Subcutaneous abdominal adipose tissue (tissue), 5 donors: ENCODE data around the gene AP2A1.

Source experiments
- H3K27ac ChIP-seq: one replicate; pipeline ENCODE4 v1.7.0; 2013; ENCODE audit warnings: low read depth, mild to moderate bottlenecking, inconsistent platforms, low read length, moderate library complexity
- H3K27me3 ChIP-seq, 5 donors: one replicate each; pipeline ENCODE4 v1.7.0; 2013; ENCODE audit warnings: low read length in 5 of 5, inconsistent platforms in 1 of 5; ENCODE audit not compliant: control insufficient read depth in 5 of 5, insufficient read depth in 4 of 5
- H3K36me3 ChIP-seq, 5 donors: one replicate each; pipeline ENCODE4 v1.7.0; 2013; ENCODE audit warnings: low read length in 5 of 5; ENCODE audit not compliant: control insufficient read depth in 5 of 5, insufficient read depth in 5 of 5
- H3K4me1 ChIP-seq, 5 donors: one replicate each; pipeline ENCODE4 v1.7.0; 2013; ENCODE audit warnings: low read length in 5 of 5, mild to moderate bottlenecking in 3 of 5, moderate library complexity in 1 of 5; ENCODE audit not compliant: control insufficient read depth in 5 of 5, insufficient read depth in 5 of 5
- H3K4me3 ChIP-seq, 5 donors: one replicate each; pipeline ENCODE4 v1.7.0; 2013; ENCODE audit warnings: low read length in 5 of 5, low read depth in 1 of 5
- H3K9ac ChIP-seq, 5 donors: one replicate each; pipeline ENCODE4 v1.7.0; 2013; ENCODE audit warnings: low read length in 5 of 5, mild to moderate bottlenecking in 4 of 5, moderate library complexity in 3 of 5
- H3K9me3 ChIP-seq, 5 donors: one replicate each; pipeline ENCODE4 v1.7.0; 2013; ENCODE audit warnings: low read length in 5 of 5; ENCODE audit not compliant: control insufficient read depth in 5 of 5
- donor health status: healthy.
- donor health status: healthy.
- donor health status: healthy.
- donor health status: healthy.
- donor health status: healthy.

The AP2A1 gene

DNA sequence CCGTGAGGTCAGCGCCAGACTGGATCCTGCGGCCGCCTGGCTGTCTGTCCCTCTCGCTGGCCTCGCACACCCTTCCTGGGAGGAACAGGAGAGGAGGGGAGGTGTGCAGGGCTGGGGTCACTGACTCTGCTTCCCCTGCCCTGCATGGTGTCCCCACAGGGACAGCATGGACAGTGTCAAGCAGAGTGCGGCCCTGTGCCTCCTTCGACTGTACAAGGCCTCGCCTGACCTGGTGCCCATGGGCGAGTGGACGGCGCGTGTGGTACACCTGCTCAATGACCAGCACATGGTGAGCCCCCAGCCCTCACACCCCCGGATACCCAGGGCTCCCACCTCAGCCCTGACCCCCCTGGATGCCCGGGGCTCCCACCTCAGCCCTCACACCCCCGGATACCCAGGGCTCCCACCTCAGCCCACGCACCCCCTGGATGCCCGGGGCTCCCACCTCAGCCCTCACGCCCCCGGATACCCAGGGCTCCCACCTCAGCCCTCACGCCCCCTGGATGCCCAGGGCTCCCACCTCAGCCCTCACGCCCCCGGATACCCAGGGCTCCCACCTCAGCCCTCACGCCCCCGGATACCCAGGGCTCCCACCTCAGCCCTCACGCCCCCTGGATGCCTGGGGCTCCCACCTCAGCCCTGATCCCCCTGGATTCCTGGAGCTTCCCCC, 25.1 kb downstream of the AP2A1 start:
- Histone ChIP-seq H3K9me3 (no peaks in the 10 kb centered on the region), H3K4me1 (peaks cover 0 to 5% (median 5%) of the 10 kb centered on the region in 5 donors)

DNA sequence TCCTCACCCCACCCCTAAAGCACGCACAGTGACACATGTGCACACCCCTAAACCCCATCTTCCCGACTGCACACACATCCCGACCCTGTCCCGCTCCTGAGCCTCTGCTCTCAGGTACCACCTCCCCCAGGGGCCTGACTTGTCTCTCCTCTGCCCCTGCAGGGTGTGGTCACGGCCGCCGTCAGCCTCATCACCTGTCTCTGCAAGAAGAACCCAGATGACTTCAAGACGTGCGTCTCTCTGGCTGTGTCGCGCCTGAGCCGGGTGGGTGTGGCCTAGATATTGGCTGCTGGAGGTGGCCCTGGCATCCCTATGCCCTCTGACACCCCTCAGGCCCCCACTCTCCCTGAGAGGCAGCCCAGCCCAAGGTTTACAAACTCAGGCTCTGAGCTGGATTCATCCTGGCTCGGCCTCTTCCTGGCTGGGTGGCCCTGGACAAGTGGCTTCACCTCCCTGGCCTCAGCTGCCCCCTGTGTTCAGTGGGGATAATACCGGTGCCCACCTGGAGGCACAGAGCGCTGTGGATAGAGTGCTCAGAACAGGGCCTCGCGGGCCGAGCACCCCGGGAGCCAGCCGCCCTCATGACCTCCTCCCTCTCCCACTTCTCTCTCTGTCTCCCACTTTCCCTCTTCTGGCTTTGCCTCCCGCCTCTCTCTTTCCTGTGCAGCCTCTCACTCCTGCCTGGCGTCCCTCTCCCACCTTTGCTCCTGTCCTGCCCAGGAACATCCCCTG, 26.2 kb downstream of the AP2A1 start:
- Histone ChIP-seq H3K36me3 (peaks cover 0 to 90% (median 82%) of the 10 kb centered on the region in 5 donors), H3K27ac (no peak overlapping the region)

More for the DNA sequence above, 25.1 kb downstream of the AP2A1 start:
- Histone ChIP-seq H3K36me3 (peaks cover 0 to 85% (median 81%) of the 10 kb centered on the region in 5 donors), H3K27me3 (no peaks in the 10 kb centered on the region), H3K9ac (no peak overlapping the region), H3K27ac (no peak overlapping the region), H3K4me3 (no peak overlapping the region)

GRCh38 chr19:49793561-49793840, 26.7 kb downstream of the AP2A1 start:
- H3K9ac ChIP-seq: no peak overlapping the region
- peaks cover 0 to 90% (median 82%) of the 10 kb centered on the region in 5 donors for H3K36me3 ChIP-seq
- H3K4me3 ChIP-seq: no peak overlapping the region
- no peaks in the 10 kb centered on the region for H3K9me3 ChIP-seq
- H3K27ac ChIP-seq: no peak overlapping the region
- no peaks in the 10 kb centered on the region for H3K27me3 ChIP-seq
- H3K4me1 ChIP-seq: peaks cover 0 to 5% (median 5%) of the 10 kb centered on the region in 5 donors

More for the DNA sequence above, 26.2 kb downstream of the AP2A1 start:
- Histone ChIP-seq H3K9me3 (no peaks in the 10 kb centered on the region), H3K4me1 (peaks cover 0 to 5% (median 5%) of the 10 kb centered on the region in 5 donors), H3K4me3 (no peak overlapping the region), H3K27me3 (no peaks in the 10 kb centered on the region), H3K9ac (no peak overlapping the region)

GRCh38 chr19:49795615-49796014, 28.8 kb downstream of the AP2A1 start:
- Histone ChIP-seq H3K4me1 (peaks cover 0 to 5% (median 5%) of the 10 kb centered on the region in 5 donors), H3K36me3 (peaks cover 0 to 94% (median 90%) of the 10 kb centered on the region in 5 donors), H3K9me3 (no peaks in the 10 kb centered on the region), H3K4me3 (no peak overlapping the region), H3K27me3 (no peaks in the 10 kb centered on the region), H3K27ac (no peak overlapping the region), H3K9ac (no peak overlapping the region)

GRCh38 chr19:49798574-49798973, 31.8 kb downstream of the AP2A1 start:
- Histone ChIP-seq H3K27me3 (no peaks in the 10 kb centered on the region), H3K9me3 (no peaks in the 10 kb centered on the region), H3K9ac (no peak overlapping the region), H3K27ac (no peak overlapping the region), H3K4me3 (no peak overlapping the region), H3K36me3 (peaks cover 0 to 92% (median 80%) of the 10 kb centered on the region in 5 donors), H3K4me1 (peaks cover 0 to 19% (median 10%) of the 10 kb centered on the region in 5 donors)

GRCh38 chr19:49799271-49799797, 32.5 kb downstream of the AP2A1 start:
- Histone ChIP-seq H3K27ac (no peak overlapping the region), H3K4me3 (no peak overlapping the region), H3K4me1 (peaks cover 0 to 19% (median 10%) of the 10 kb centered on the region in 5 donors), H3K9me3 (no peaks in the 10 kb centered on the region), H3K27me3 (no peaks in the 10 kb centered on the region), H3K36me3 (peaks cover 0 to 93% (median 81%) of the 10 kb centered on the region in 5 donors), H3K9ac (no peak overlapping the region)

GRCh38 chr19:49799798-49800376, 33.1 kb downstream of the AP2A1 start:
- no peaks in the 10 kb centered on the region for H3K27me3 ChIP-seq
- H3K9ac ChIP-seq: no peak overlapping the region
- peaks cover 0 to 93% (median 81%) of the 10 kb centered on the region in 5 donors for H3K36me3 ChIP-seq
- no peak overlapping the region for H3K4me3 ChIP-seq
- no peaks in the 10 kb centered on the region for H3K9me3 ChIP-seq
- H3K27ac ChIP-seq: no peak overlapping the region
- H3K4me1 ChIP-seq: peaks cover 0 to 19% (median 10%) of the 10 kb centered on the region in 5 donors

DNA sequence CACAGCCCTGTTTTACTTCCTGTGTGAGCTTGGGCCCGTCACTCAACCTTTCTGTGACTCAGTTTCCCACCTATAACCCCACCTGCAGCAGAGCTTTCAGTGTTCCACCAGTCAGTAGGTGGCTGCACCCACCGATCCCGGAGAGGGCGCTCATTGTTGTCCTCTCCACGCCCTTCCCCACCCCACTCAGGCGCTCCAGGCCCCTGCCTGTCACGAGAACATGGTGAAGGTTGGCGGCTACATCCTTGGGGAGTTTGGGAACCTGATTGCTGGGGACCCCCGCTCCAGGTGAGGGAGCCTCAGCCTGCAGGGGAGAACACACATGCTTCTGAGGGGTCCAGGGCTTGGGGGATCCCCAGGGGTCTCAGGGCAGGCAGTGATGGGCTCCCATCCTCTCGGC, 34.0 kb downstream of the AP2A1 start:
- Histone ChIP-seq H3K27me3 (no peaks in the 10 kb centered on the region), H3K9me3 (no peaks in the 10 kb centered on the region), H3K4me1 (peaks cover 0 to 19% (median 10%) of the 10 kb centered on the region in 5 donors), H3K36me3 (peaks cover 0 to 92% (median 76%) of the 10 kb centered on the region in 5 donors), H3K27ac (no peak overlapping the region), H3K9ac (no peak overlapping the region), H3K4me3 (no peak overlapping the region)

GRCh38 chr19:49801401-49801888, 34.6 kb downstream of the AP2A1 start:
- peaks cover 0 to 91% (median 75%) of the 10 kb centered on the region in 5 donors for H3K36me3 ChIP-seq

More at GRCh38 chr19:49801401-49801888, 34.6 kb downstream of the AP2A1 start:
- Histone ChIP-seq H3K27ac (no peak overlapping the region), H3K9ac (no peak overlapping the region), H3K9me3 (no peaks in the 10 kb centered on the region), H3K27me3 (no peaks in the 10 kb centered on the region), H3K4me1 (peaks cover 0 to 19% (median 10%) of the 10 kb centered on the region in 5 donors), H3K4me3 (peak overlapping the region in 4 of 5 donors; percentile 54 to 66 (median 60))
